GM13977 (cell line): Measurements from ENCODE around the gene OGA.

Experiments
- DNase-seq: peaks from one replicate; pipeline ENCODE4 v3.0.0; 2012; ENCODE audit warnings: low spot score
- in situ Hi-C: fragments of 300-500 bp; cut with MboI; formaldehyde crosslinking; loops from one replicate; pipeline ENCODE4 v1.12.0; 2022; ENCODE audit warnings: low sequenced_read_pairs, low pct_unique_long_range_greater_than_20kb, mixed read lengths, inconsistent platforms; ENCODE audit not compliant: unreplicated experiment
- TF ChIP-seq, protein P1 (sequence below): IDR thresholded peaks from 2 replicates; pipeline ENCODE4 v1.5.1; 2012; ENCODE audit warnings: mild to moderate bottlenecking, control low read depth; ENCODE audit not compliant: insufficient read depth; ENCODE audit errors: extremely low read depth, missing control alignments

OGA gene

DNA sequence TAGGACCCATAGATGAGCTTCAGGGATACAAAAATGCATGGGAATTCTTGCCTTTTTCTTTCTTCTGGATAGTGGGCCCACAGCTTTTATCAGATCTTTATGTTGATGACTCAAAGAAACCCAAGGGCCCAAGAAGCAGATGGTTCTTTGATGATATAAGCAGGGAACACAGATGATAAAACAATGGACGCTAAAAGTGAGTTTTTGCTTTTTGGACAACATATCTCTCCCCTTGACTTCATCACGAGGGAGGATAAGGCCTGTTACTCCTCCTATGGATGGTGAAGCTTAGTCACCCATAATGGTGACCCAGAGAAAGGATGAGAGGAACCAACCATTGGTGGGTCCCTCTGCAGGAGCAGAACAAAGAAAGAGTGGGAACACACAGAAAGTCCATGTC, 6.5 kb upstream of the OGA start:
- DNase-seq = no peak
- TF ChIP-seq, protein P1, sequence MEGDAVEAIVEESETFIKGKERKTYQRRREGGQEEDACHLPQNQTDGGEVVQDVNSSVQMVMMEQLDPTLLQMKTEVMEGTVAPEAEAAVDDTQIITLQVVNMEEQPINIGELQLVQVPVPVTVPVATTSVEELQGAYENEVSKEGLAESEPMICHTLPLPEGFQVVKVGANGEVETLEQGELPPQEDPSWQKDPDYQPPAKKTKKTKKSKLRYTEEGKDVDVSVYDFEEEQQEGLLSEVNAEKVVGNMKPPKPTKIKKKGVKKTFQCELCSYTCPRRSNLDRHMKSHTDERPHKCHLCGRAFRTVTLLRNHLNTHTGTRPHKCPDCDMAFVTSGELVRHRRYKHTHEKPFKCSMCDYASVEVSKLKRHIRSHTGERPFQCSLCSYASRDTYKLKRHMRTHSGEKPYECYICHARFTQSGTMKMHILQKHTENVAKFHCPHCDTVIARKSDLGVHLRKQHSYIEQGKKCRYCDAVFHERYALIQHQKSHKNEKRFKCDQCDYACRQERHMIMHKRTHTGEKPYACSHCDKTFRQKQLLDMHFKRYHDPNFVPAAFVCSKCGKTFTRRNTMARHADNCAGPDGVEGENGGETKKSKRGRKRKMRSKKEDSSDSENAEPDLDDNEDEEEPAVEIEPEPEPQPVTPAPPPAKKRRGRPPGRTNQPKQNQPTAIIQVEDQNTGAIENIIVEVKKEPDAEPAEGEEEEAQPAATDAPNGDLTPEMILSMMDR = no peak
- in situ Hi-C loops = no loop called here

DNA sequence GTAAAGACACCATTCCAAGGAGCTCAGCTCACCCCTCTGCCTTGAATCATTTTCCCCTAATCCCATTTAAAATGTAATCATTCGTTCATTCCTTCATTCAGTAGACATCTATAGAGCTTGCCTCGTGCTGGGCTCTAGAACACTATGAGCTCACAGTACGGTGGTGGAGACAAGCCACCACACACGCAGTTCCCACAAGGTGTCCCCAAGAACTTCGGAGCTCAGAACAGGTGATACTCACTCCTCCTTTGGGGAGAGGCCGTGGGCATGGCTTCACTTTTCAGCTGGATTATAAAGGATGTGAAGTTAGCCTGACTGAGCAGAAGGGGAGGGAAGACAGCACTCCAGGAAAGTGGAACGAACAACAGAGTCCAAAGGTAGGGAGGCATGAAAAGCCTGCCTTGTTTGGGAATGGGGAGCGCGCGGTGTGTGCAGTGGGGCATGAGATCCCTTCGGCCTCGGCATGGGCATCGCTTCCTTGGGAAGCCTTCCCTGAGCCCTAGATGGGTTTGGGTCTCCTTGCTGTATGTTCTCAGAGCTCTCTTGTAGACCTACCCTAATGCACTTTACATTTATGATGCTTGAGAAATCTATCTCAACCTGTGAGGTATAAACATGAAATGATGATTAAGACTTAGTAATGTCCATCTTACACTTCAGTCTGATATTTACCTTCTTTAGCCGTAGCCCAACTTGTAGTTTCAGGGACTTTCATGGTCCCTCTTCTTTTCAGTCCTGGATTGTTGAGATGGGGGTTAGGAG, 809 bp upstream of the OGA start:
- TF ChIP-seq, protein P1 = no peak
- in situ Hi-C loops = no loop called here
- no peak for DNase-seq

DNA sequence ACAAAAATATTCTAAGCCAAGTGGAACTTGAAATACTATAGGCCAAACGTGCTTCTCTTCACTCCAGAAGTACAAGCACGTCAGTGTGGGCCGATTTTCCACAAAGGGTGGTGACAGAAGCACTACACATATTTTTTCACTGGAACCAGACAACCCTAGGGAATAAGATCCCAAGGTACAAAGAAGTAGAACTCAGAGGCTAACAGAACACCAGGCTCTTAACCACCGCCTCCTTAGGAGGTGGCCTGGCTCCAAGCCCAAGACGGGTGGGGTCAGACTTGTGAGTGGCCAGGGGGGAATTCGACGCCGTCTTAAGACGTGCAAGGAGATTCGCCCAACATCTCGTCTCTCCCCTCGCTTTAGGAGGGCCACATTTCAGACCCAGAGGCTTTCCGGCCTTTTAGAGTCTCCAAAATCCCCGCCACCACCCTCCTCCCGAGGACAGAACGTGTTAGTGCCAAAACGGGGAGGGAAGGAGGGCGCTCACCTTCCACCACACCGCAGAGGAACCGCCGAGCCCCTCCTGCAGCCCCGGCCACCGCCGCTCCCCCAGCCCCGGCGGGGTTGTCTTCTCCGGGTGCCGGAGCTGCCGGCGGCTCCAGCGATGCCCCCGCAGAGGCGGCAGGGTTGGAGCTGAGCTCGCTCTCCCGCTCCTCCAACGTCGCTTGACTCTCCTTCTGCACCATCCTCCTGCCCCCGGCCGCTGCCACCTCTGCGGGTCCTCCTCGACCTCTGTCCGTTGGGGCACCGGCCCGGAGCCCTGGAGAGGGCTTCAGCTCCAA, 716 bp downstream of the OGA start:
- in situ Hi-C loops = no loop called here
- peak; percentile 45 for DNase-seq
- TF ChIP-seq, protein P1 = no peak

DNA sequence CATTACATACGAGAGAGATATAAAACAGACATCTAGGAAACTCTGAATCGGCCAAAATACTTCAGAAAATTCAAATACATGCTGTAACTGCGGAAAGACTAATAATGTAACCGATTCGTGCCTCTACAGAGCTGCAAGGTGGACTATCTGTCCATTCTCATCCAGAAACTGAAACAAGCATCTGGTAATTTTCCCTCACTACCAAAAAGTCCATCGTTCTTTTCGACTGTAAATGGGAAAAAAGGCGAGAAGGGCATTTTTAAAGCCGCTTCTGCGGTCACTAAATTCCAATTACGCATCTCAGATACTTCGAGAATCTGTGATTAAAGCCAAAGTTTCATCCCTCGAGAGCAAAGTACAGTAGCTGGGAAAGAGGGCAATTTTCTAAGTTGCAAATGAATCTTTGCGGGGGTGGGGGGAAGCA, 1.3 kb downstream of the OGA start:
- in situ Hi-C loops = no loop called here
- TF ChIP-seq, protein P1 = no peak
- DNase-seq = peak; percentile 57

DNA sequence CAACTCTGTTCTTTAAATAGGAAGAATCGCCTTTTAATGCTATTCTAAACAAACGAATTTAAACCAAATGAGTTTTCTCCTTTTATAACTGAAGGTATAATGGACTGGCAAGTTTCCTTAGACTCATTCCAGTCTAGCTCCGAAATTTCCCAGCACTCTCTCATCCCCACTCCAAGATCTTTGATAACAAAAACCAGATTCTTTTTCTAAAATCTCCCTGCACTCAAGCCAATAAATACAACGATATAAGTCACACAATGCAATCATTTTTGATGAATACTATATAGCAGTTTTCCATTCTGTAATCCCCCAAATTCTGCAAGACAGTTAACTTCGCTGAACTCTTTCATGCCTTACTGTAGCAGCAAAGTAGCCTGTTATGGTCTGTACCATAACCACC, 1.9 kb downstream of the OGA start:
- in situ Hi-C loops = no loop called here
- TF ChIP-seq, protein P1 = no peak
- DNase-seq = no peak

DNA sequence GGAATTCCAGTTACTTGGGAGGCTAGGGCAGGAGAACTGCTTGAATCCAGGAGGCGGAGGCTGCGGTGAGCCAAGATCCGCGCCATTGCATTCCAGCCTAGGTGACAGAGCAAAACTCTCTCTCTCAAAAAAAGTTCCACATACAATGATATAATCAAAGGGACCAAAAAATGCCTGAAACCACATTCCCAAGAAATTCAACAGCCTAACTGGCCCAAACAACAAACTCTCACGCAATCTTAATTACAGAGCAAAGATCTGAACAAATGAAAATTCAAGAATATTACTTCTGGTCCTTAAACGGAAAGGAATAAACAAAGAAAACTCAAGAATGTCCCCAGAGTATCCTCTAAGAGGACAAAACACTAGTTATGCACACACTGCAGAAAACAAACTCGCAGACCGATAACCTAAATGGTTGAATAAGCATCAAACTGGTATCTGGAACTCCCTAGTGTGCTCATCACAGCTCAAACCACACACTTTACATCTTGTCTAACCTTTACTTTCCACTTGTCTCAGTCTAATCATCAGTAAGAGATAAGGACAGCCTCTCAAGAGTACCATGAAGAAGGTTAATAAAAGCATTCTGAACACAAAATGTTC, 3.7 kb downstream of the OGA start:
- DNase-seq = peak; percentile 70
- TF ChIP-seq, protein P1 = no peak
- in situ Hi-C loops = no loop called here
